ENCODE results near the gene UPF2.
"Not testable (repeated sequence)": the region's sequence is repeated elsewhere in the genome, so short reads cannot be mapped to it uniquely, and the experiment has no call there.

DNA sequence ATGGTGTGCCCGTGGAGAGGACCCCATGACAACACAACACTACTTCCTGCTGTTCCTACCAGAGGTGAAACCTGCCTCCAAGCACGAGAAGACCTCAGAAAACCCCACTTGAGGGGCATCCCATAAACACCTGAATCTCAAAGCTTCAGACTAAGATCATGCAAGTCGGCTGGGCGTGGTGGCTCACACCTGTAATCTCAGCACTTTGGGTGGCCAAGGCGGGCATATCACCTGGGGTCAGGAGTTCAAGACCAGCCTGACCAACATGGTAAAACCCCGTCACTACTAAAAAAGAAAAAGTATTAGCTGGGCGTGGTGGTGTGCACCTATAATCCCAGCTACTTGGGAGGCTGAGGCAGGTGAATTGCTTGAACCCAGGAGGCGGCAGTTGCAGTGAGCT, 153.3 kb downstream of the UPF2 start:
- TF ChIP-seq CTCF (IDR thresholded peaks at IDR 0.05; ENCODE audit: low read depth, low read length); EZH2phosphoT487 (IDR thresholded peaks at IDR 0.05; ENCODE audit: low read depth): not testable (repeated sequence)

Measured in OCI-LY3 (cell line).